Activated CD8-positive, alpha-beta T cell treated with anti-CD3 and anti-CD28 coated beads for 36 hours (primary cell): ENCODE results near the gene BTRC. TPM values are rescaled to one million over a fixed set of nuclear protein-coding genes. Genes with fewer than 3 reads are reported as not detected.

Experiments used
- ATAC-seq: fragments of 200-7000 bp; cut with Tn5 transposase; one replicate; pipeline ENCODE4 v1.10.0; 2021; ENCODE audit warnings: mild to moderate bottlenecking, moderate library complexity
- CTCF ChIA-PET: fragments of 350-600 bp; sonication (Branson Sonifier 250); formaldehyde crosslinking; loops from one replicate; lab custom pipeline; 2021; ENCODE audit warnings: antibody characterized with exemption; lab: Charles Lee
- POLR2A ChIA-PET: fragments of 350-600 bp; sonication (Branson Sonifier 250); formaldehyde crosslinking; loops from one replicate; lab custom pipeline; 2021; ENCODE audit warnings: antibody characterized with exemption; lab: Charles Lee
- DNase-seq: peaks from one replicate; pipeline ENCODE4 v3.0.0-alpha.2; 2020
- H3K27ac Mint-ChIP-seq: one replicate; pipeline ENCODE4 v1.8.0; 2021; ENCODE audit warnings: mild to moderate bottlenecking, mixed read lengths
- H3K27me3 Mint-ChIP-seq: one replicate; pipeline ENCODE4 v1.8.0; 2021; ENCODE audit warnings: mixed read lengths
- H3K36me3 Mint-ChIP-seq: one replicate; pipeline ENCODE4 v1.8.0; 2021; ENCODE audit warnings: low read depth, mixed read lengths
- H3K4me1 Mint-ChIP-seq: one replicate; pipeline ENCODE4 v1.8.0; 2021; ENCODE audit warnings: low read depth, mixed read lengths
- H3K4me3 Mint-ChIP-seq: one replicate; pipeline ENCODE4 v1.8.0; 2021; ENCODE audit warnings: mild to moderate bottlenecking, moderate library complexity, mixed read lengths
- H3K9me3 Mint-ChIP-seq: one replicate; pipeline ENCODE4 v1.8.0; 2021; ENCODE audit warnings: mixed read lengths
- intact Hi-C: fragments of 100-400 bp; cut with micrococcal nuclease; formaldehyde crosslinking; loops from one replicate; pipeline ENCODE4 v1.10.0; 2022
- total RNA-seq, 2 experiments: library from RNA; stranded (reverse); gene quantifications; one replicate each; pipeline ENCODE4 v1.2.3, GENCODE V29; 2021
- TF ChIP-seq, protein P1 (sequence below): fragments of 200-600 bp; IDR thresholded peaks from one replicate; pipeline ENCODE4 v1.8.0; 2022; ENCODE audit warnings: antibody characterized with exemption, mild to moderate bottlenecking

The BTRC gene
- total RNA-seq, 2 experiments from 2014 or later, result 11.6 to 14.6 TPM

DNA sequence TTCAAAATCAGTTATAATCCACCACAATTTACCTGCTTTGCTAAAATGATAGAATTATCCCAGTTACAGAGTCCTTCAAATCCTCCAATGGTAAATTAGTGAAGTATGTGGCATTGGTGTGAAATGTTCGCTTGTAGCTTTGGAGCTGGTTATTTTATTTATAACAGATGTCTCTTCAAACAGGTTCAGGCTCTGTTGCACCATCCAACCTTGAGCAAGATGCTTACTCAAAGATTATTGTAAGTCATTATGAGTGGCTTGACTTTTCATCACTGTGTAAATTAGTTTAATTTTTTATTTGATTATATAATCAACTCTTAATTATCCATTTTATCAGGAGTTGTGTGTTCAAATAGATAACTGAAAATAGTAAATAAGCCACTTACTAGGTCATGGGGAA lies 99.4 kb downstream of the BTRC start:
- H3K4me3 Mint-ChIP-seq, result no peak overlapping the region
- H3K4me1 Mint-ChIP-seq, result peaks cover 31% of the 10 kb centered on the region
- H3K36me3 Mint-ChIP-seq, result no peaks in the 10 kb centered on the region
- TF ChIP-seq, protein P1, sequence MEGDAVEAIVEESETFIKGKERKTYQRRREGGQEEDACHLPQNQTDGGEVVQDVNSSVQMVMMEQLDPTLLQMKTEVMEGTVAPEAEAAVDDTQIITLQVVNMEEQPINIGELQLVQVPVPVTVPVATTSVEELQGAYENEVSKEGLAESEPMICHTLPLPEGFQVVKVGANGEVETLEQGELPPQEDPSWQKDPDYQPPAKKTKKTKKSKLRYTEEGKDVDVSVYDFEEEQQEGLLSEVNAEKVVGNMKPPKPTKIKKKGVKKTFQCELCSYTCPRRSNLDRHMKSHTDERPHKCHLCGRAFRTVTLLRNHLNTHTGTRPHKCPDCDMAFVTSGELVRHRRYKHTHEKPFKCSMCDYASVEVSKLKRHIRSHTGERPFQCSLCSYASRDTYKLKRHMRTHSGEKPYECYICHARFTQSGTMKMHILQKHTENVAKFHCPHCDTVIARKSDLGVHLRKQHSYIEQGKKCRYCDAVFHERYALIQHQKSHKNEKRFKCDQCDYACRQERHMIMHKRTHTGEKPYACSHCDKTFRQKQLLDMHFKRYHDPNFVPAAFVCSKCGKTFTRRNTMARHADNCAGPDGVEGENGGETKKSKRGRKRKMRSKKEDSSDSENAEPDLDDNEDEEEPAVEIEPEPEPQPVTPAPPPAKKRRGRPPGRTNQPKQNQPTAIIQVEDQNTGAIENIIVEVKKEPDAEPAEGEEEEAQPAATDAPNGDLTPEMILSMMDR, result no peak
- ATAC-seq (no peak), DNase-seq (no peak)
- intact Hi-C loops, result no loop called here
- no peak overlapping the region for H3K27ac Mint-ChIP-seq
- CTCF ChIA-PET, result interaction anchor here (0.7 to 8.4 kb wide), 6 partner anchors 9 to 239 kb away, joined by 3 to 52 read pairs (median 4); no protein-coding TSS in a partner anchor
- POLR2A ChIA-PET, result interaction anchor here (1.1 kb wide), 1 partner anchor 100 kb away, joined by 3 read pairs; no protein-coding TSS in a partner anchor
- H3K27me3 Mint-ChIP-seq, result no peaks in the 10 kb centered on the region
- H3K9me3 Mint-ChIP-seq, result no peaks in the 10 kb centered on the region

DNA sequence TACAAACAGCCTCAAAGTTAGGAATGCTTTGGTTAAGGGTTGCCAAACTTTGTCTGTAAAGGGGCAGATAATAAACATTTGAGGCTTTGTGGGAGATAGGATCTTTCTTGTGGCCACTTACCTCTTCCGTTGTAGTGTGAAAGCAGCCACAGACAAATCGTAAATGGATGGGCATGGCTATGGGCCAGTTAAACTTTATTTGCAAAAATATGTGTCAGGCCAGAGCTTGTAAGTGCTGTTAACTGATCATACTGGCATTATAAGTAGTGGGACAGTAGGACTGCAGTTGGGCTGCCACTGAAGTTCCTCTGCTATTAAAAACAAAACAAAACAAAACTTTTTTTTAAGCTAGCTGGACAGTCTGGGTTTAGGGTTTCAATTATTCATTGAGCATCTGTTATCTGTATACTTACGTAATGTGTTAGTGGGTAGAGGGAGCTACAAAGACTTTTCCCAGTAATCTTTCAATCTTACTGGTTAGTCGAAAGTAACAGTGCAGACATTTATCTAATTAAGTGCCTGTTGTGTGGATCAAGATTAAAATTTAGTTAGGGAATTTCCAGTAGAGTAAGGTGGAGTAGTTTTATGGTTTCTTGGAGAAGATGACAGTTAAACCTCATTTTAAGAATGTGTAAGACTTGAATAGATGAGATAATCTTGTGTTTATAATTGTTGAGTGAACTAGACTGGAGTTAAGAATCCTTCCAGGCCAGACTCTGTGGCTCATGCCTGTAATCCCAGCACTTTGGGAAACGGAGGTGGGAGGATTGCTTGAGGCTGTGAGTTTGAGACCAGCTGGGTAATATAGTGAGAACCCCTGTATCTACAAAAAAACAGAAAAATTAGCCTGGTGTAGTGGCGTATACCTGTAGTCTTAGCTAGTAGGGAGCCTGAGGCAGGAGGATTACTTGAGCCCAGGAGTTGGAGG lies 100.1 kb downstream of the BTRC start:
- TF ChIP-seq, protein P1, result no peak
- DNase-seq (peak; percentile 4), ATAC-seq (peak; percentile 42)
- no peak overlapping the region for H3K4me3 Mint-ChIP-seq
- peaks cover 31% of the 10 kb centered on the region for H3K4me1 Mint-ChIP-seq
- H3K9me3 Mint-ChIP-seq, result no peaks in the 10 kb centered on the region
- intact Hi-C loops, result no loop called here
- CTCF ChIA-PET, result interaction anchor here (0.7 to 8.4 kb wide), 4 partner anchors 10 to 208 kb away, joined by 3 to 52 read pairs (median 5); no protein-coding TSS in a partner anchor
- H3K27me3 Mint-ChIP-seq, result no peaks in the 10 kb centered on the region
- H3K27ac Mint-ChIP-seq, result no peak overlapping the region
- POLR2A ChIA-PET, result no interaction called here
- H3K36me3 Mint-ChIP-seq, result no peaks in the 10 kb centered on the region

DNA sequence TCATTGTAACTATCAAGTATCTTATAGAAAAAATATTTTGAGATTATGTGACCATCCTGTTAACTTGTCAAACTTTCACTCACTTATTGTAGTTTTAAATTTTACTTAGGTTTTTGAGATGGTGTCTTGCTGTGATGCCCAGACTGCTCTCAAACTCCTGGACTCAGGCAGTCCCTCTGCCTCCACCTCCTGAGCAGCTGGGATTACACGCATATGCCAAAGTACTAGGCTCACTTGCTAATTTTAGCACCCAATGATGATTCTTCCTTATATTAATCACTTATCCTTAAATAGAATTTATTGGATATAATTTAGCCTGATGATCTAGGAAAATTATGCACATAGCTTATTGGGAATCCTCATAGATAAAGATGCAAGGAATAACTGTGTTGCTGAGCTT lies 104.9 kb downstream of the BTRC start:
- no peak for ATAC-seq
- intact Hi-C loops, result no loop called here
- Mint-ChIP-seq H3K36me3 (no peaks in the 10 kb centered on the region), H3K27ac (no peak overlapping the region), H3K4me1 (peaks cover 6% of the 10 kb centered on the region), H3K27me3 (no peaks in the 10 kb centered on the region), H3K9me3 (no peaks in the 10 kb centered on the region), H3K4me3 (no peak overlapping the region)
- TF ChIP-seq, protein P1, result no peak
- ChIA-PET POLR2A (no interaction called here), CTCF (interaction anchor here (1.1 to 2.0 kb wide), 3 partner anchors 9 to 245 kb away, joined by 5 to 7 read pairs (median 5); no protein-coding TSS in a partner anchor)
- DNase-seq, result no peak

DNA sequence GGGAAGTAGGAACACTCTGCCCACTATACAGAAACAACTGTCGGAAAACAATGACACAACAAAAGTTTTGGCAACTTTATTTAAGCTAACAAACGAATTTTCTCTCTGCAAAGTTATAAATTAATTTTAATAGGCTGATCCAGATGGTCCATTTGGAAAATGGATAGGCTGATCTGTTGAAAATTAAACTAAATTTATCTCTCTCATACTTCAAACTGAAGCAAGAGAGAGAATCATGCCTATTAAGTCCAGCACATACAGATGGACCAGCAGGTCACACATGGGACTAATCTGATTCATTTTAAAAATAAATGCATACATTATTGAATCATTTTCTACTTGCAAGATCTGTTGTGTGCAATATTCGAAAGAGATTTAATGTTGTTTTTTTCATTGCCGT lies 110.1 kb downstream of the BTRC start:
- Mint-ChIP-seq H3K9me3 (no peaks in the 10 kb centered on the region), H3K27ac (no peak overlapping the region), H3K4me1 (peaks cover 8% of the 10 kb centered on the region), H3K4me3 (no peak overlapping the region), H3K36me3 (no peaks in the 10 kb centered on the region), H3K27me3 (no peaks in the 10 kb centered on the region)
- ATAC-seq (no peak), DNase-seq (no peak)
- POLR2A ChIA-PET, result interaction anchor here (0.6 to 1.2 kb wide), 2 partner anchors 34 to 40 kb away, joined by 3 read pairs; no protein-coding TSS in a partner anchor
- intact Hi-C loops, result no loop called here
- CTCF ChIA-PET, result interaction anchor here (1.1 to 1.4 kb wide), 3 partner anchors 20 to 250 kb away, joined by 3 to 5 read pairs (median 5); no protein-coding TSS in a partner anchor
- TF ChIP-seq, protein P1, result no peak
